ENCODE results near the gene BID.

BID gene

DNA sequence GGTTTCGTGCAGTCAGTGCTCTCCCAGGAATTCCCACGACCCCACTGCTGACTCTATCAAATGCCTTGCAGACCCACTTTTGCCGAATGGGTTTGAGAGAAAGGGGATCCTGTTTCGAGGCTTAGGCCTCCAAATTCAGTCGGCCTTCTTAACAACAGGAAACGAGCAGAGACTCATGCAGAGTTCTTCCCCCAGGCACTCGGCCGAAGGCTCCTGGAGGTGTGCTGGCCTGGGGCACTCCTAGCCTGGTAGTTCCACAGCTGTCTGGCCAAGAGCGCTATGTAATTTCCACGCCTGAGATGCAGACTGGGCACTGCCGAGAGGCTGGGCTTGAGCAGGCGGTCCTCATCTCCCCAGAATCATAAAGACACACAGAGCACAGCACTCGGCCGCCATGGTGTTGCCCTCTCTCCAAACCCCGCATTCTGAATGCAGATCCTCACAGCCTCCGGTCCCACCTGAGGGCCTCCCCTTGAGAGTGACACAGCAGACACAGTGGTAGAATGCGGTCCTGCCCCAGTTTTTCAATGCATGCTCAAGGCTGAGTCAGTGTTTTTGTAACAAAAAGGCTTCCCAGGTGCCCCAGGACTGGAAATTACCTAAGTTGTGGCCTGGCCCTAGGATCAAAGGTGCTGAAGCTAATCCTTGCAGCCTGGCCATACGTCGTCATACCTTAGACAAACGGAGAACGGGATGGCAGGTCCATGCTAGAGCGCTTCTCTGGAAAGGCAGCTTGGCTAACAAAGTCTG, 30.2 kb upstream of the BID start:
- in situ Hi-C loops (cut with MboI; ENCODE audit: low sequenced_read_pairs), result no loop called here

DNA sequence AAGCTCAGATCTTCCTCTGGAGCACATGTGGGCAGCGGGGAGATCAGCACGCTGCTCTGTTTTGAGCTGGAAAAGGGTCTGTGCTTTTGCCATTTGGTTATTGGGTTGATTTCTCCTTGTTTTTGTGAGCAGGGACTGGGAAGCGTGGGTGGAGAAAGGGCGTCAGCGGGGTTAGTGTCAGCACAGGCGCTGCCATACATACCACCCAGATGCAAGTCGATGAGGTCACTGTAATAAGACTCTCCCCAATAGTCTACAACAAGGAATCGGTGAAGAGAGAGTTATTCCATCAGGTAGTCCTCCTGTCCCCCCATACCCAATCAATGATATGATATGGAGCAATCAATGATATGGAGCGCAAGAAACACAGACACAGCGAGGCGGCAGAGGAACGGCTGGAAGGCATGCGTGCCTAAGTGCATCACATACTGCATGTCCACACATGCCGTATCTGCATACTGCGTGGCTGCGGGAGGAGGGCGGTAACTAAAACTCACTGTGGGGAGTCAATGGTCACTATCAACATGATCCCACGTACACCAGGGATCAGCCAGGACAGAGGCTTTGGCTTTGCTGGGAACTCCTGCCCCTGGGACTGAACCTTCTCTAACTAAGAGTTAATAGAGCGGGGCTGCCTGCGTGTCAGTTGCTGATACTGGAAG, 29.5 kb upstream of the BID start:
- in situ Hi-C loops (cut with MboI; ENCODE audit: low sequenced_read_pairs), result no loop called here

DNA sequence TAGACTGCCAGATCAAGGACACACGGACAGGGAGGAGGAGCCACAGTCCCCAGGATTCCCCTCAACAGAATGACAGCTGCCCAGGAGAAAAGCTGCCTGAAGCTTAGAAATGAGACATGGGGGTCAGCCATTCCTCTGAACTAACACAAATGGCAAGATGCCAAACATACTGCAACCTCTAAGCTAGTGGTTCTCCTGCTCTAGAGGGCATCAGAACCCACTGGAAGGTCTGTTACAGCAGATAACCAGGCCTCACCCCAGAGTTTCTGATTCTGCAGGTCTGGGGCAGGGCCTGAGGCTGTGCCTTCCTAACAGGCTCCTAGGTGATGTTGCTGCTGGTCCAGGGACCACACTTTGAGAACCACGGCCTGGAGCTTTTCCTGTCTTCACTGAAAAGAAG, 28.6 kb upstream of the BID start:
- in situ Hi-C loops (cut with MboI; ENCODE audit: low sequenced_read_pairs), result no loop called here

DNA sequence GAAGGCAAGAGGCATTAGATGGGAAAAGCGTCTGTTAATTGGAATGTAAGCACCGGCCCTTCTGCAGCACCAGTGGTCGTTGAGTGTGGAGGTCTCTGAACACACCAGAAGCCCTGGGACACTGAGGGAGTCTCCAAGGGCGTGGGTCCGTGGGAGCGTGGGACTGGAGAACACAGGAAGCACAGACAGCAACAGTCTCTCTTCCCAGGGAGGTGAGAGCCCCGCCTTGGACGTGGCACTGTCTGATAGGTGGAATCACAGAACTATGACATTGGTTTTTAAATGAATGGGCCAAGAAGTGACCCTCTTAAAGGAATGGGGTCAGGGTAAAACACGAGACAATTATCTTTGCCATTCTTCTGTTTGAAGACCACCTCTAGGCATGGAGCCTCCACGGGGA, 28.1 kb upstream of the BID start:
- in situ Hi-C loops (cut with MboI; ENCODE audit: low sequenced_read_pairs), result no loop called here

DNA sequence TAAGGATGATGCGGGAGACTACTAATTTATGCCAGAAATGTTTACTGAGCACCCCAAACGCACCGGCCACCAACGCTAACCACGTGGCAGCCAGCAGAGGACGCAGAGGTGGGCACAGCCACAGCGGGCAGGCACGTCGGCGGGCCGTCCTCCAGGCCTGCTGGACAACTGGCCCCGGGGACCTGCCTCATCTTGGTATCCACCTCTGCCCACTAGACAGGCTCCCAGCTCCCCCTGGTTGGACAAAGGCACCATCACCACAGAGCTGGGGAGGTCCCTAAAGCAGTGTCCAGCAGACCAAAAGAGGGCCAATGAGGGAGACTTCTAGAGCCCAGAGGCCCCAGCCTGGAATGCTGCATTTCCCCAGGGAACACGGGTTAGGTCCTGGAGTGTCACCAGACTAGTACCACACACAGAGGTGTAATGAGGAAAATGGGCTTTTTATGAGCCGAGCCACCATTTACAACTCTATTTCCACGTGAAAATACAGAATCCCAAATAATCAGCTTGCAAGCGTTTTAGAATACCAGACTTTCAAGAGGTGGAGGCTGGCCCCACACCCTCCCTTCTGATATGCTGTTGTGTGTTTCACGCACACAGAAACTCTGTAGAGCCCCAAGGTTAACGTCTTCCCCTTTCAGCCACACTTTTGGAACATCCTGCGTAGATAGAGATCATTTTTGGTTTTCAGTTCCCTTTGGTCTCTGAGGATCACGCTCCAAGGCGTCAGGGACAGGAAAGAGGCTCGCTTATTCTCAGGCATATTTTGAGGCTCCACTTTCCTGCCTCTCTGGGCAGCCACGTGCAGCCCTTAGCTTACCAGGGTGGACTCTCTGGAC, 23.7 kb upstream of the BID start:
- in situ Hi-C loops (cut with MboI; ENCODE audit: low sequenced_read_pairs), result no loop called here

DNA sequence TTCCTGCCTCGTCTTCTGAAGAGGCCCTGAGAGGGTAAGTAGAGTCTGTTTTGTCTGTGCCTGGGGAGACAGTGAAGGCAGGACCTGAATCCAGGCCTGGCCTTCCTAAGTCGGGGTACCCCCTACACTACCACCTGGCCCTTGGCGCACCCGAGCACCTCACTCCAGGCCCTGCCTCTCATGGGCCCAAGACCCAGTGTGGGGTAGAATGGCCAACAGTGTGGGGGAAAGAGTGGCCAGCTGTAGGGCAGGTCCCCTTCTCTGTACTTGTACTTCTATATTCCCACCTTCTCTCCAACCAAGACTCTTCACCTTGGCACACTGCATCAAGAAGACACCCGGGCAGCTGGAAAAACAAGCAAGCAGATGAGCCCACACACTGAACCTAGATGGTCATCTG, 22.4 kb upstream of the BID start:
- in situ Hi-C loops (cut with MboI; ENCODE audit: low sequenced_read_pairs), result no loop called here

DNA sequence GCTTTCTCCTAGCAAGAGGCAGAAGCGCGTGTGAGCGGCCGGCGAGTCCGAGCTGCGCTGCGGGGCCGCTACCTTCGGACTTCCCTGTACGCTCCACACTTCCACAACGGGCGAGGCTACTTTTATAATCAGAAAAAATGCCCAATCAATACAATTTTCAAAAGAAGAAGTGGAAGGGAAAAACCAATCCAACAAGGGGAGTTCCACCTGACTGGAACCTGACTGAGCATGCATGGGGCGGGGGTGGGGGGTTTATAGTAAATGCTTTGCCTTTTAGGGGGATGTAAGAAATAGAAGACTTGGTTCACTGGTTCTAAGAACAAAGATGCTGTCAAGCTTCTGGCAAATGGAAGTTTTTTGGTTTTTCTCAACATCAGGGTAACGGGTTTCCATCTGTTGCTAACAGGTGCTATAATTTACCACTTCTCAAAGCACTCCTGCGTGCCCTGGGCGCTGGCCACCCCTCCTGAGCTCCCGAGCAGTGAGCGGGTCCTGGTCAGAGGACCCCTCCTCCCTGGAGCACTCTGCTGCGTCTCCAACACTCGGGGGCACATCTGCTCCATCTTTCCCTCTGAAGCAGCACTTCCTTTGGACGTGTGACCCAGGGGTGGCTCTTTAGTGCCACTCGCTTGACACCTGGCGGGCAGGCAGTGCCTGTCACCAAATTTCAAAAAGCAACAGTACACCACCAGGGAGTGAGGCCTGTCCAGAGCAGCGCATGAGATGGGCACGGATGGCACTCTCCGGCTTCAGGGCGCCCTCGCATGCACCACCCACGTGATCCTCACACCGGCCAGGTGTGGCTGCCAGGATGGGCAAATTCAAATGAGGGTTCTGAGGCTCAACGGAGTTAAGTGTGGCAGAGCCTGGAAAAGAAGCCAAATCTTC, 21.6 kb upstream of the BID start:
- in situ Hi-C loops (cut with MboI; ENCODE audit: low sequenced_read_pairs), result no loop called here

DNA sequence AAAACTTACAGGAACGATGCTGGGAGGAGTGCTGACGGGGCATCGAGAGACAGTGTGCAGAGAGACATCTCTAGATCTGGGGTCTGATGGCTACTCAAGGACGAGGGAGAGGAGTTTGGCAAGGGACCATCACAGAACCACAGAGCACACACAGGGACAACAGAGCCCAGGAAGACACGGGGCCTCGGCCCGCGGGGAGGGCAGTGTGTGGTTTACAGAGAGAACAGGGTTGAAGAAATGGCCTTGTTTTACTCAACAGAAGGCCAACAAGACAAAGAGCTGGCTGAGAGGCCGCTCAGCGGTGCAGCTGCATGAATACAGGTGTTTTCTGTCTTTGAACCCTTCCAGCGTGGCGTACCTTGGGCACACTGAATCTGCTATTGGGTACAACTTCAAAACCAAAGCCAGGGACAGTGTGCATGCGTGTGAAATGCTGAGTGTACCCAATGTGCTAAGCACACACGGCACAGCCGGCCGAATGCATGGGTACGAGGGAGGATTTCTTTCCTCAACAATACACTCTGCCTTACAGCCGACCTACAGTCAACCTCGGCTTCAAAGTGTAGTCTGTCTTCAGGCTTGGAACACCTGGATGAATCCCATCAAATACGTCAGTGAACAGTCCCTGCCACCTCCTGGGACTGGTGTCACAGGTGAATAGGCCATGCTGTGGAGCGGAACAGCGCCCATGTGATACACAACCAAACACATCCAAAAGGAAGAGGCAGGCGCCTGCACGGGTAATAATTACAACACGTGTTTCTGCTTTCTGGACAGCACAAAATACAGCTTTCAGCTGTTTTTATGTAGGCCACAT, 20.7 kb upstream of the BID start:
- in situ Hi-C loops (cut with MboI; ENCODE audit: low sequenced_read_pairs), result no loop called here

DNA sequence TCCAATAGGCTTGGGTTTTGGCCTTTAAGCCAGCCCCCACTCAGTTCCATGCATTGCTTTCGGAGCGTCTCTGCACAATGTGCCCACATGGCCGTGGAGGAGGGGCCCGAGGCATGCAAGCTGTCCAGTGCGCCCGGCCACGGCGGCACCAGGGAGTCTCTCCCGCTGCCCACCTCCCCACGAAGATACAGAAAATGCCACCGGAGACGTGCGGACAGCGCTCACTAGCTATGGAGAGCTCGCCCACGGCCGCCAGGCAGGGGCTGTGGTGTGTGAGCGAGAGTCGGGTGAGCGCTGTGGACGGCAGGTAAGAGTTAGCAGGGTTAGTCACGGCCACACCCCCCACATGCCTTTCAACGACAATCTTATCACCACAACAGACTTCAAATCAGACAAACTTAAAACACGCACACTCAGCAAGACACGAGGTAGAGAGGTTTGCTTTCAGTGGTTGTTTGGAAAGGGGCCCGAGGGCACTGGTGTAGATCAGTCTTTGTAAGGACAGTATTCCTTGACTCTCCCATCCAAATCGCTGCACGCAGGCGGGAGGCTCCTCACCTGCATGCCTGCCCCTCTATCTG, 18.7 kb upstream of the BID start:
- in situ Hi-C loops (cut with MboI; ENCODE audit: low sequenced_read_pairs), result no loop called here

DNA sequence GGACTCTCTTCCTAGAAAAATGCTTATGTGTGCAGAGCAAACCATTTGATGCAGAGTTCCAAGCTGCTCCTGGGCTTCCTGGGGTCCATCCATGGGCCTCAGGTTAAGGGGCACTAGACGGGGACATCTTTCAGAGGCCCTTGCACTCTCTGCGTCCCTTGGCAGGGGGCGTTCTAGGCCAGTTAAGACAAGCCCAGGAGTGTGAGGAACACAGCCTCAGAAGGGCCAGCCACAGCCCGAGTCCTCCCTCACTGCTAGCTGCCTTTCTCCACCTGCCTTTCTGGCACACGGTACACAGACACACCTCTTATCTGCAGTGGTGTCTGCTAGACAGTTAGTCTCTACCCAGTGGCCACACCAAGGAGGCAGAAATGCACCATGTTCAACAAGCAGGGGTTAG, 18.0 kb upstream of the BID start:
- in situ Hi-C loops (cut with MboI; ENCODE audit: low sequenced_read_pairs), result no loop called here

DNA sequence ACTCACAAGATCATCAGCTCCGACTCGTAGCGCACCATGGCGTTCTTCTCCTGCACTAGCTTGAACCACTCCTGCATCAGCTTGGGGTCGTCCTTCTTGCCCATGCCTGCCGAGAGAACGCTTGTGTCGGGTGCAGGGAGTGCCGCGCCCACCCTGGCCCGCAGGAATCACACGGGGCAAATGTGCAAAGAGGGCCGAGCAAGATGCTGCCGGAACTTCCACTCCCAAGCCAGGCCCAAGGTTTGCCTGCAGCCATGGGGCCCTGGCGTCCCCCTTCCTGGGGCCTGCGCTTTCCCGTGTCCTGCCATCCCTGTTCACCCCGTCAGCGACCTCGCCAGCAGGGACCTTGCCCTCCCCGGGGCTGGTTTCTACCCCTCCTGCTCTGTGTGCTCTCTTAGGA, 16.9 kb upstream of the BID start:
- in situ Hi-C loops (cut with MboI; ENCODE audit: low sequenced_read_pairs), result no loop called here

DNA sequence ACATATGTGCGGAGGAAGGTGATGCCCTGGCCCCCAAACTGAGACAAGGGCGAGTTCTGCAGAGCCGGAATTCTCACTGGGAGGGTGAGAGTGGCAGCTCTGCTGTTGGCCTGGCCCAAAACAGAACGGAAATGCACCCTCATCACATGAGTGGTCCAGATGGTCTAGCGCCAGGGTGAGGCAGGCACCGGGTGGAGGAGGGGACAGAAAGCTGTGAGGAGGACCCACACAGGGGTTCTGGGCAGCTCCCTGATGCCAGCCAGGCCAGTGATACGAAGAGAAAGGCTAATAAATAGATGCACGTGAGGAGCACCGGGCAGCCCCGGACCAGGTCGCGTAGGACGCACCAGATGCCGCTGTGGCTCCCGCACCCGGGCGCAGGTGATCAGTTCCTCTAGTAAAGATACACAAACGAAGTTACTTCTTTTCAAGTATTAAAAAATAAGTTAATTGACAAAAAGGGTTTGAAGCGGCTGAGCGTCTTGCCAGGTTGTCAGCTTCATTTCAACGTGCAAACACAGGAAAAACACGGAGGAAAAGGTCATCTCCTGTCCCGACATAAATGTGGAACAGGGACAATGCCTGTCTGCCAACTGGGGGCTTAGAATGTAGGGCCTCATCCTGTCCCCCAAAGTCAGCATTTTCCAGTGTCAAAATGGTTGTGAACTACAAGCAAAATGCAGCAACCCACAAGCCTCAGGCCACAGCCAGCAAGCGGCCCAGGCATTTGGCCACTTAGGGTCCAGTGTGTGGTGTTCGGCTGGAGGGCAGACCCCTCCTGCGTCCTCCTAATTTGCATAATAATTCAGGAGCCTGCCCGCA, 15.3 kb upstream of the BID start:
- in situ Hi-C loops (cut with MboI; ENCODE audit: low sequenced_read_pairs), result no loop called here

DNA sequence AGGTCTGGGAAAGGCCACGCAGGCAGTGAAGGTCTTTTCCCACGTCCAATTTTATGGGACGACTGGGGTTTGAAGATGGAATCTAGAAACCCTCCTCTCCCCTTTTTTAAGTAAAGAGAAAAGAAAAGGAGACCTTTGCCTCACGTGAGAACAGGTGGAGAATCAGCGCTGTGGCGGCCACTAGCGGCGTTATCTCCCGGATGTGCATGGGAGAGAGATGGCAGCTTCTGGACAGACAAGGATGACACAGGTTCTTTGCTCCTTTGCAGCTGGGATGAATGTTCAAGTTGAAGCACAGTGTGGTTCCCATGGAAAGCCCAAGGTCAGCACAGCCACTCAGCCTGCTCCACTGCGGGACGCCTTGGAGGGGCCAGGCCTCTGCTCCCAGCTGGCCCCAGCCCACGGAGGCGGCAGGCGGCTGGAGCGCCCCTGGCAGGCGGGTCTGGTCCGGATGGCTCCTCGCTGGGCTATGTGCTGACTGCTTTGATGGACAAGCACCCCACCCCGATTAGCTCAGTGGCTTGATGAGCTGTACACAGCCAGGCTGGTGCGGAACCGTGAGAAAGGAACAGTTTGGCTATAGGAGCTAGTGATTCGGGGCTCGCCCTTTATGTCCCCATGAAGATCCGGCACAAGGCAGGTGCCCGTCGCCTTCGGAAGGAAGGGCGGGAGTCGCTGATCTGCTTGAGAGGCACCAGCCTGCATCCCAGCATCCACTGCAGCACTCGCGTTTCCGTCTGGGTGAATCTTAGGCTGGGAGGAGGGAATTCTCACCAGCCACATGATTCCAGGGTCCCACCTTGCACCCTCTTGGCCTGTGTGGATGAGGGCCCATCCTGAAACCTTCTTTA, 14.5 kb upstream of the BID start:
- in situ Hi-C loops (cut with MboI; ENCODE audit: low sequenced_read_pairs), result no loop called here

DNA sequence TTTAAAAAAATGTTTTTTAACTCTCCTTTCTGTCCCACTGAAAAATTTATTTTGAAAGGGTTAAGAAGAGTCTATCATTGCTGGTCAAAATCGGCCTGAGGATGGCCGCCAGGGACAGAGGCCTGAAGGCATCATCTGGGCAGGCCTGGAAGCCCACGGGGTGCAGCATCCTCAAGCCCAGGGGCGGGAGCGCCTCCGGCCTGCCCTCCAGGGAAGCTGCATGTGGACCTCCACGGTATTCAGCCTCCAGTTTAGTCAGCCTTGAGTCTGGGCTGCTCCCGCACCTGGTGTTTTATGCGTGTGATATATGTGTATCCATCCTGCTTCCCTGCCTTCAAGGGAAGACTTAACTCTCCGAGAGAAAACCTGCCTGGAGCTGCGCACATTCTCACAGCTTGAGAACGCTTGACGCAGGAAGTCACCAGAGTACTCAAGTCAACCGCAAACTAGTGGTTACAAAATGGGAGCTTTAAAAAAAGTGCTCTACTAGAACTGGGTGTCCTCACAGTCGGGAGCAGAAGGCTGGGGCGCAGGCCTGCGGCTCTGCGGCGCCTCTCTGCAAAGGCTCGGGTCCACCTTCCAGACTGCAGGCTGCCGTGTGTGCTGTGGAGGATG, 13.6 kb upstream of the BID start:
- in situ Hi-C loops (cut with MboI; ENCODE audit: low sequenced_read_pairs), result no loop called here

DNA sequence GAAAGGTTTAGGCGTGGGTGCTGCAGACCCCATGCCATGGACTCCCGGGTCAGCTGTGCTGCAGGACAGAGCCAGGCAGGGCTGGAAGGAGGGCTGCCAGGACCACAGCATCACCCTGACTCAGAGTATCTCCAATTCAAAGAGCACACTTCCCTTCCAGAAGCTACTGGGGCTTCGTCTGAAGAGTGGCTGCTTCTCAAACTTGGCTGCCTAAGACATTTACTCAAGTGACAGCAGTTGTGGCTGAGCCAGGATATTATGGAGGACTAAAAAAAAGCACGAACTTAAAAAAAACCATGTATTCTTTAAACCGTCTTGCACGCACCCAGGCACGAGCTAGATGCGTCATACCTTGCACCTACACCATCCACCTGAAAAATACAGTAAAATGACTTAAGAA, 13.0 kb upstream of the BID start:
- in situ Hi-C loops (cut with MboI; ENCODE audit: low sequenced_read_pairs), result no loop called here

DNA sequence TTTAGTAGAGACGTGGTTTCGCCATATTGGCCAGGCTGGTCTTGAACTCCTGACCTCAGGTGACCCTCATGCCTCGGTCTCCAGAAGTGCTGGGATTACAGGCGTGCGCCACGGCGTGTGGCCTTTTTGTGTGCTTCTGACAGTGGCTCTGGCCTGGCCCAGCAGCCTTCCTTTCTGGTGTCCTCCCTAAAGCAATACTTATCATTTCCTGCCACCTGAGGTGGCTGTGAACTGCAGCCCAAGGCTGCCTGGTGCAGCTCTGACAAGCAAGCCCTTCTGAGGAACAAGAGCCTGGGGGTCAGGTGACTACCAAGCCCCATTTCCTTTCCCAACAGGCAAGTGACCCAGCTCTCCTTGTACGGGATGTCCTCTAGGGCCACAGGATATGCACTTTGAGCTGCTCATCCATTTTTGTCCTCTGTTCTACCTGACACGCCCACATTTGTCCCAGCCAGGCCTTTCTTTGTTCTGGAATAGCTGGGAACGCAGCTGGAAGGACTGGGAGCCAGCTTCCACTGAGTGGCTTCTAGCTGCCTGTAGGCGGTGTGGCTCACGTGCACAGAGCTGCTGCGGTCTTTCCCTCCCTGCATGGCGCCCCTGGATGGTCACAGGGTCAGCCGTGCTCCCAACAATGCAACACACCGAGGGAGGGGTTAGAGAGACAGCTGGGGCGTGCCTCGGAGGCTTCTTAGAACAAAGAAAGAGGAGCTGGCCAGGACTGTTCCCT, 12.3 kb upstream of the BID start:
- in situ Hi-C loops (cut with MboI; ENCODE audit: low sequenced_read_pairs), result no loop called here
